ENCODE measurements around the gene FAM78A.

The FAM78A gene

DNA sequence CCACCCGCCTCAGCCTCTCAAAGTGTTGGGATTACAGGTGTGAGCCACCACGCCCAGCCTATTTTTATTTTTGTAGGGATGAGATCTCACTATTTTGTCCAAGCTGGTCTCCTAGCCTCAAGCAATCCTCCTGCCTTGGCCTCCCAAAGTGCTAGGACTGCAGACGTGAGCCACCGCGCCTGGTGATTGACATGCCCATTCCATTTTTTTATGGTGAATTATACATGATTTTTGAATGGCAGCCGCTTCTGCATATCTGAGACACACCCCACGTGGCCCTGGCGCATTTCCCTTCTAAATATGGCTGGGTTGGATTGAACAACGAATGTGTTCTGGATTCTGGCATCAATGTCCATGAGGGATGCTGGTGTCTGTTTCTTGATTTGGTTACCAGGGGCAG lies 35.9 kb upstream of the FAM78A start:
- Histone ChIP-seq H3K36me3 (replicated peaks; ENCODE audit: low read depth, low read length) (no peaks in the 10 kb centered on the region), H3K79me2 (ENCODE audit: low read length) (no peaks in the 10 kb centered on the region), H3K9me3 (ENCODE audit: insufficient read depth, low read length) (no peaks in the 10 kb centered on the region), H3K4me3 (ENCODE audit: low read length) (no peak overlapping the region), H3K27ac (ENCODE audit: low read length) (no peak overlapping the region), H3K9ac (ENCODE audit: low read length) (no peak overlapping the region), H2AFZ (ENCODE audit: low read depth, low read length) (no peak overlapping the region), H3K4me2 (ENCODE audit: low read length) (no peak overlapping the region), H3K4me1 (ENCODE audit: low read length) (no peaks in the 10 kb centered on the region), H4K20me1 (ENCODE audit: insufficient read depth, low read length) (no peaks in the 10 kb centered on the region), H3K27me3 (ENCODE audit: low read depth, low read length) (peaks cover 6% of the 10 kb centered on the region)
- TF ChIP-seq, protein P1, sequence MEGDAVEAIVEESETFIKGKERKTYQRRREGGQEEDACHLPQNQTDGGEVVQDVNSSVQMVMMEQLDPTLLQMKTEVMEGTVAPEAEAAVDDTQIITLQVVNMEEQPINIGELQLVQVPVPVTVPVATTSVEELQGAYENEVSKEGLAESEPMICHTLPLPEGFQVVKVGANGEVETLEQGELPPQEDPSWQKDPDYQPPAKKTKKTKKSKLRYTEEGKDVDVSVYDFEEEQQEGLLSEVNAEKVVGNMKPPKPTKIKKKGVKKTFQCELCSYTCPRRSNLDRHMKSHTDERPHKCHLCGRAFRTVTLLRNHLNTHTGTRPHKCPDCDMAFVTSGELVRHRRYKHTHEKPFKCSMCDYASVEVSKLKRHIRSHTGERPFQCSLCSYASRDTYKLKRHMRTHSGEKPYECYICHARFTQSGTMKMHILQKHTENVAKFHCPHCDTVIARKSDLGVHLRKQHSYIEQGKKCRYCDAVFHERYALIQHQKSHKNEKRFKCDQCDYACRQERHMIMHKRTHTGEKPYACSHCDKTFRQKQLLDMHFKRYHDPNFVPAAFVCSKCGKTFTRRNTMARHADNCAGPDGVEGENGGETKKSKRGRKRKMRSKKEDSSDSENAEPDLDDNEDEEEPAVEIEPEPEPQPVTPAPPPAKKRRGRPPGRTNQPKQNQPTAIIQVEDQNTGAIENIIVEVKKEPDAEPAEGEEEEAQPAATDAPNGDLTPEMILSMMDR (IDR thresholded peaks at IDR 0.05; ENCODE audit: low read depth, low read length), result no peak
- no peak for TF ChIP-seq EZH2phosphoT487 (IDR thresholded peaks at IDR 0.05; ENCODE audit: low read depth)

DNA sequence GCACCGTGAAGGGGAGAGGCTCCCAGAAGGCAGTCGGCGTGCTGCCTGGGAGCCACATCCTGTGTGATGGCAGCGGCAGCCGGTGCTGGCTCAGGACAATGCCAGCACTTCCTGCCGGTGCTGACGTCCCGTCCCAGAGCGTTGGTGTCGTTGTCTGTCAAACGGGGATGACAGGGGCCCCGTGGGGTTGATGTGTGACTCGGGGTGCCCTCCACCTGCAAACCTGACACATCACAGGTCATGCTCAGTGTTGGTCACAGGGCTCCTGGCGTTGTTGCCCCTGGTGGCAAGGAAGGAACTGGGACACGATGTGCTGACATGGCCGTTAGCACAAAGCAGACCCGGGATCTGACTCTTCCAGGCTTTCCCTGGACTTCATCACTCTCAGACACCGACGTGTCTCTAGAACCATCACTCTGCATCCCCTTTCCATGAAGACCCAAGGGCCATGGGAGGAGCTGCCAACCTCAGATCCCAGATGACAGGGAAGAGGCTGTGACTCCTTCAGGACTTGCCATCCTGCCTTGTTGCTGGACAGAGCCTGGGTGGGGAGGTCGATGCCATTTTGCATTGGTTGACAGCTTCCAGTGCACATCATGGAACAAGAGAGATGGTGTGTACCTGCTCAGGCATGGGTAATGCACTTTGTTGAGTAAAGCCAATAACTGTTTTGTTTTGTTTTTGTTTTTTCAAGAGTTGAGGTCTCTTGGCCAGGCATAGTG lies 34.7 kb upstream of the FAM78A start:
- Histone ChIP-seq H3K27me3 (ENCODE audit: low read depth, low read length) (peaks cover 6% of the 10 kb centered on the region), H3K4me3 (ENCODE audit: low read length) (no peak overlapping the region), H3K9me3 (ENCODE audit: insufficient read depth, low read length) (no peaks in the 10 kb centered on the region), H3K9ac (ENCODE audit: low read length) (no peak overlapping the region), H3K79me2 (ENCODE audit: low read length) (no peaks in the 10 kb centered on the region), H3K4me1 (ENCODE audit: low read length) (no peaks in the 10 kb centered on the region), H3K27ac (ENCODE audit: low read length) (no peak overlapping the region), H3K4me2 (ENCODE audit: low read length) (0 out of 2 replicates have a peak overlapping the region, but pooled peaks have one; percentile 20), H2AFZ (ENCODE audit: low read depth, low read length) (no peak overlapping the region; the same call in 1 of the 2 replicates), H3K36me3 (replicated peaks; ENCODE audit: low read depth, low read length) (no peaks in the 10 kb centered on the region), H4K20me1 (ENCODE audit: insufficient read depth, low read length) (no peaks in the 10 kb centered on the region)
- TF ChIP-seq, protein P1 (IDR thresholded peaks at IDR 0.05; ENCODE audit: low read depth, low read length), result no peak
- TF ChIP-seq EZH2phosphoT487 (IDR thresholded peaks at IDR 0.05; ENCODE audit: low read depth), result no peak

DNA sequence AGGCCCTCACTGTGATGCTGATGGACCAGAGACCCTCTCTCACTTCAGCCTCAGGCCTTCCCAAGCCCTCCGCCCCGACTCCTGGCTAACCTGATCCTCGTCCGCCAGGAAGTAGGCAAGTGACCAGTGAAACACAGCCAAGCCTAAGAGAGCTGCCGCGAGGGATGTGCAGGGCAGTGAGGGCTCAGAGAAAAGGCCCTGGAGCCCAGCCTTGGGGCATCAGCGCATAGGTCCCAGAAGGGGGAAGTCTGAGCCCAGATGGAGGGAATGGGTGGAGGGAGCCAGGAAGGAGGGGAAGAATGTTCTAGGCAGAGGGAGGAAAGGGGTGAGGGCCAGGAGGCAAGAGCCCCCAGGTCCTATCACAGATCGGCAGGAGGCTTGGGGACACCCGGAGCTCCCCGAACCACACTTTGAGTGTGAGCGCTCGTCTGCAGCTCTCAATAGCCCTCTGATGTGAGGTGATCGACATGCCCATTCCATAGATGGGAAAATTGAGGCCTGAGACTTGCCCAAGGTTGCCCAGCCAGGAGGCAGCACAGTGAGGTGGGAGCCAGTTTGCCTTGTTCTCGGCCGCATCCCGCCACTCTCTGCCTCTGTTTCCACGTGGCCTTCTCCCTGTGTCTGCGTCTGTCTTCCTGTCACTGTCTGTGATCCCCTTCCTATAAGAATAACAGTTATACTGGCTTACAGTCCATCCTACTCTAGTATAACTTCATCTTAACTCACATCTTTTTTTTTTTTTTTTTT lies 33.4 kb upstream of the FAM78A start:
- H2AFZ ChIP-seq (ENCODE audit: low read depth, low read length), result no peak overlapping the region
- no peaks in the 10 kb centered on the region for H3K36me3 ChIP-seq (replicated peaks; ENCODE audit: low read depth, low read length)
- no peak overlapping the region for H3K9ac ChIP-seq (ENCODE audit: low read length)
- H3K27me3 ChIP-seq (ENCODE audit: low read depth, low read length), result peaks cover 6% of the 10 kb centered on the region
- H3K4me3 ChIP-seq (ENCODE audit: low read length), result no peak overlapping the region
- H3K4me1 ChIP-seq (ENCODE audit: low read length), result no peaks in the 10 kb centered on the region
- H3K27ac ChIP-seq (ENCODE audit: low read length), result no peak overlapping the region
- no peaks in the 10 kb centered on the region for H3K79me2 ChIP-seq (ENCODE audit: low read length)
- no peak for TF ChIP-seq EZH2phosphoT487 (IDR thresholded peaks at IDR 0.05; ENCODE audit: low read depth)
- TF ChIP-seq, protein P1 (IDR thresholded peaks at IDR 0.05; ENCODE audit: low read depth, low read length), result no peak
- H3K4me2 ChIP-seq (ENCODE audit: low read length), result no peak overlapping the region
- no peaks in the 10 kb centered on the region for H4K20me1 ChIP-seq (ENCODE audit: insufficient read depth, low read length)
- no peaks in the 10 kb centered on the region for H3K9me3 ChIP-seq (ENCODE audit: insufficient read depth, low read length)

DNA sequence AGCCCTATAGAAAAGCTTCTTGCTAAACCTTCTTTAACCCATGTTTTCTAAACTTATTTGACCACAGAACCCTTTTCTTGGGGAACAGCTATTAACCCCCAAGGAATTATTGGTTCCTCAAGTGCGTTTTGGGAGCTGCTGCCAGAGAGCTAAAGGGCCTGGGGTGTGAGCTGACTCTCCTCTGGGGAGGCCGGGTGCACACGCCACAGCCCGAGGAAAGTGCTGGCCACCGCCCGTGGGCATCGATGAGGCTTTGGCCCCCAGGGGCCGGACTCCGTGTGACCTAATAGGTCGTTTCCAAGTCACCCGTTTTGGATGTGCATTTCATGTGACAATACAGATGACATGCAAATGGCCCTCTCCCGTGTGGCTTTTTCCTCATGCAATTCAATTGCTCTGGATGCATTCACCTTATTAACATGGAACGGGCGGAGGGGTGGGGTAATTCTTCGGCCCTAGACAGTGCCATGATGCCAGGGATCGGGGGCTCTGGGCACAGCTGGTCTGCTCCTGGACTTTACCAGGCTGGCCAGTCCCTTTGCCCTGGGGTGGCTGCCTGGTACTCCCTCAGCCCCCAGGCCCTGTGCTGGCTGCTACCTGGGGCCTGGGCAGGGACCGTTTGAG lies 32.7 kb upstream of the FAM78A start:
- no peak overlapping the region for H3K4me2 ChIP-seq (ENCODE audit: low read length)

More for the DNA sequence above, 32.7 kb upstream of the FAM78A start:
- Histone ChIP-seq H3K27me3 (ENCODE audit: low read depth, low read length) (peaks cover 6% of the 10 kb centered on the region), H3K79me2 (ENCODE audit: low read length) (no peaks in the 10 kb centered on the region), H4K20me1 (ENCODE audit: insufficient read depth, low read length) (no peaks in the 10 kb centered on the region), H3K9ac (ENCODE audit: low read length) (no peak overlapping the region), H3K9me3 (ENCODE audit: insufficient read depth, low read length) (no peaks in the 10 kb centered on the region), H3K27ac (ENCODE audit: low read length) (no peak overlapping the region), H2AFZ (ENCODE audit: low read depth, low read length) (no peak overlapping the region), H3K4me1 (ENCODE audit: low read length) (no peaks in the 10 kb centered on the region), H3K4me3 (ENCODE audit: low read length) (no peak overlapping the region), H3K36me3 (replicated peaks; ENCODE audit: low read depth, low read length) (no peaks in the 10 kb centered on the region)
- TF ChIP-seq EZH2phosphoT487 (IDR thresholded peaks at IDR 0.05; ENCODE audit: low read depth), result no peak
- TF ChIP-seq, protein P1 (IDR thresholded peaks at IDR 0.05; ENCODE audit: low read depth, low read length), result no peak

Data from OCI-LY3 (cell line).